Right ventricle myocardium superior (tissue), 1 donor: ENCODE results near the gene N4BP2L2. TPM values are rescaled to one million over a fixed set of nuclear protein-coding genes. Genes with fewer than 3 reads are reported as not detected.
A peak's percentile ranks its signal among the peaks of the same experiment; 100 is the strongest.

Source experiments
- ATAC-seq: fragments of 200-7000 bp; cut with Tn5 transposase; one replicate; pipeline ENCODE4 v1.9.1; 2020; ENCODE audit warnings: mild to moderate bottlenecking; ENCODE audit not compliant: poor library complexity
- DNase-seq: peaks from one replicate; pipeline ENCODE4 v3.0.0-alpha.2; 2020
- intact Hi-C: fragments of 100-400 bp; cut with DNase I; formaldehyde crosslinking; loops from one replicate; pipeline ENCODE4 v1.11.2; 2022
- total RNA-seq: library from RNA; stranded (reverse); fragmentation: NEBNext Ultra II Directional; extraction: Animal tissue kit (Norgen Biotek cat#: 25700); gene quantifications from one replicate; pipeline ENCODE4 v1.2.1, GENCODE V29; 2021
- donor health status: DM: no; HTN: yes; CAD: no; lungs with severe emphysema.

Gene N4BP2L2
- total RNA-seq, 1 donor from 2014 or later, result 123 TPM

- ATAC-seq, result peak; percentile 5
- intact Hi-C loops, result no loop called here
These were observed 934 bp downstream of the N4BP2L2 start for GRCh38 chr13:32537580-32538142.

GRCh38 chr13:32535748-32536147, 2.8 kb downstream of the N4BP2L2 start:
- ATAC-seq (no peak), DNase-seq (no peak)
- intact Hi-C loops, result no loop called here

More at GRCh38 chr13:32537580-32538142, 934 bp downstream of the N4BP2L2 start:
- peak; percentile 55 for DNase-seq

GRCh38 chr13:32535115-32535514, 3.5 kb downstream of the N4BP2L2 start:
- DNase-seq (no peak), ATAC-seq (peak; percentile 32)
- intact Hi-C loops, result no loop called here

GRCh38 chr13:32530841-32531253, 7.7 kb downstream of the N4BP2L2 start:
- intact Hi-C loops, result no loop called here
- DNase-seq, result no peak

GRCh38 chr13:32528358-32528757, 10.2 kb downstream of the N4BP2L2 start:
- DNase-seq (no peak), ATAC-seq (peak; percentile 30)
- intact Hi-C loops, result no loop called here

More at GRCh38 chr13:32530841-32531253, 7.7 kb downstream of the N4BP2L2 start:
- ATAC-seq, result peak; percentile 42

GRCh38 chr13:32527151-32527550, 11.4 kb downstream of the N4BP2L2 start:
- DNase-seq, result no peak
- intact Hi-C loops, result no loop called here
- no peak for ATAC-seq

GRCh38 chr13:32525766-32526165, 12.8 kb downstream of the N4BP2L2 start:
- intact Hi-C loops, result no loop called here
- ATAC-seq (no peak), DNase-seq (no peak)

GRCh38 chr13:32515246-32515645, 23.3 kb downstream of the N4BP2L2 start:
- intact Hi-C loops, result no loop called here
- DNase-seq, result no peak
- no peak for ATAC-seq

- no peak for ATAC-seq
- intact Hi-C loops, result no loop called here
- no peak for DNase-seq
These were observed 27.1 kb downstream of the N4BP2L2 start for GRCh38 chr13:32511482-32511881.

- intact Hi-C loops, result no loop called here
- ATAC-seq, result no peak
- DNase-seq, result no peak
These were observed 33.7 kb downstream of the N4BP2L2 start for GRCh38 chr13:32504876-32505275.

- DNase-seq (no peak), ATAC-seq (no peak)
- intact Hi-C loops, result no loop called here
These were observed 34.3 kb downstream of the N4BP2L2 start for GRCh38 chr13:32504263-32504662.

GRCh38 chr13:32503727-32504126, 34.9 kb downstream of the N4BP2L2 start:
- ATAC-seq (peak; percentile 43), DNase-seq (no peak)
- intact Hi-C loops, result no loop called here

- intact Hi-C loops, result no loop called here
- ATAC-seq (no peak), DNase-seq (no peak)
These were observed 37.5 kb downstream of the N4BP2L2 start for GRCh38 chr13:32501064-32501463.

GRCh38 chr13:32499538-32500210, 38.9 kb downstream of the N4BP2L2 start:
- ATAC-seq (no peak), DNase-seq (no peak)
- intact Hi-C loops, result no loop called here

- DNase-seq (no peak), ATAC-seq (no peak)
- intact Hi-C loops, result no loop called here
These were observed 41.0 kb downstream of the N4BP2L2 start for GRCh38 chr13:32497589-32497988.

GRCh38 chr13:32496599-32497160, 41.9 kb downstream of the N4BP2L2 start:
- intact Hi-C loops, result no loop called here
- ATAC-seq (no peak), DNase-seq (no peak)

GRCh38 chr13:32495841-32496240, 42.8 kb downstream of the N4BP2L2 start:
- DNase-seq, result no peak
- intact Hi-C loops, result no loop called here
- no peak for ATAC-seq

GRCh38 chr13:32495429-32495828, 43.2 kb downstream of the N4BP2L2 start:
- intact Hi-C loops, result no loop called here
- DNase-seq, result no peak
- no peak for ATAC-seq

- DNase-seq (no peak), ATAC-seq (no peak)
- intact Hi-C loops, result no loop called here
These were observed 47.6 kb downstream of the N4BP2L2 start for GRCh38 chr13:32491028-32491427.

- no peak for ATAC-seq
- intact Hi-C loops, result no loop called here
These were observed 61.7 kb downstream of the N4BP2L2 start for GRCh38 chr13:32476892-32477291.

More at GRCh38 chr13:32476892-32477291, 61.7 kb downstream of the N4BP2L2 start:
- no peak for DNase-seq
